22Rv1 (cell line): Measurements from ENCODE around the gene ZG16.

Source experiments
- CTCF ChIP-seq: fragments of 450-650 bp; IDR thresholded peaks from 2 replicates; pipeline ENCODE4 v1.5.1; 2017; ENCODE audit warnings: mild to moderate bottlenecking
- ZFX ChIP-seq: fragments of 450-650 bp; IDR thresholded peaks from 2 replicates; pipeline ENCODE4 v1.6.1; 2017; ENCODE audit warnings: antibody characterized with exemption, borderline replicate concordance

GRCh38 chr16:29784901-29785500, 6.9 kb downstream of the ZG16 start:
- TF ChIP-seq ZFX = no peak
- TF ChIP-seq CTCF = no peak
